ENCODE measurements around the gene HLCS.
A peak's percentile ranks its signal among the peaks of the same experiment; 100 is the strongest.

Gene HLCS

GRCh38 chr21:36839735-36840134, 126.7 kb downstream of the HLCS start:
- Mint-ChIP-seq H3K4me1 (peaks cover 33% of the 10 kb centered on the region), H3K27ac (no peak overlapping the region), H3K9me3 (no peaks in the 10 kb centered on the region), H3K36me3 (ENCODE audit: low read depth) (no peaks in the 10 kb centered on the region), H3K4me3 (no peak overlapping the region), H3K27me3 (ENCODE audit: low read depth) (no peaks in the 10 kb centered on the region)
- TF ChIP-seq CTCF (IDR thresholded peaks at IDR 0.05; ENCODE audit: unreplicated experiment in 3 of 3), result no peak

- H3K27ac Mint-ChIP-seq, result peak overlapping the region in 1 of 3 experiments; percentile 3
- H3K4me3 Mint-ChIP-seq, result no peak overlapping the region
- no peaks in the 10 kb centered on the region for H3K27me3 Mint-ChIP-seq (ENCODE audit: low read depth)
- no peak for TF ChIP-seq CTCF (IDR thresholded peaks at IDR 0.05; ENCODE audit: unreplicated experiment in 3 of 3)
- no peaks in the 10 kb centered on the region for H3K9me3 Mint-ChIP-seq
- H3K36me3 Mint-ChIP-seq (ENCODE audit: low read depth), result no peaks in the 10 kb centered on the region
- peaks cover 33% of the 10 kb centered on the region for H3K4me1 Mint-ChIP-seq
These were observed 127.3 kb downstream of the HLCS start for GRCh38 chr21:36839123-36839522.

GRCh38 chr21:36835383-36835795, 131.1 kb downstream of the HLCS start:
- no peak overlapping the region for H3K4me3 Mint-ChIP-seq
- no peaks in the 10 kb centered on the region for H3K9me3 Mint-ChIP-seq
- H3K36me3 Mint-ChIP-seq (ENCODE audit: low read depth), result peaks cover 3% of the 10 kb centered on the region
- H3K4me1 Mint-ChIP-seq, result peaks cover 47% of the 10 kb centered on the region
- peak overlapping the region in 1 of 3 experiments; percentile 25 for H3K27ac Mint-ChIP-seq
- no peak for TF ChIP-seq CTCF (IDR thresholded peaks at IDR 0.05; ENCODE audit: unreplicated experiment in 3 of 3)
- no peaks in the 10 kb centered on the region for H3K27me3 Mint-ChIP-seq (ENCODE audit: low read depth)

GRCh38 chr21:36834192-36834591, 132.3 kb downstream of the HLCS start:
- H3K9me3 Mint-ChIP-seq, result no peaks in the 10 kb centered on the region
- no peak overlapping the region for H3K27ac Mint-ChIP-seq
- H3K4me1 Mint-ChIP-seq, result peaks cover 43% of the 10 kb centered on the region
- TF ChIP-seq CTCF (IDR thresholded peaks at IDR 0.05; ENCODE audit: unreplicated experiment in 3 of 3), result no peak
- H3K36me3 Mint-ChIP-seq (ENCODE audit: low read depth), result peaks cover 3% of the 10 kb centered on the region
- H3K4me3 Mint-ChIP-seq, result no peak overlapping the region
- H3K27me3 Mint-ChIP-seq (ENCODE audit: low read depth), result no peaks in the 10 kb centered on the region

GRCh38 chr21:36830100-36830499, 136.4 kb downstream of the HLCS start:
- no peak overlapping the region for H3K27ac Mint-ChIP-seq
- H3K4me1 Mint-ChIP-seq, result peaks cover 24% of the 10 kb centered on the region
- no peaks in the 10 kb centered on the region for H3K27me3 Mint-ChIP-seq (ENCODE audit: low read depth)
- TF ChIP-seq CTCF (IDR thresholded peaks at IDR 0.05; ENCODE audit: unreplicated experiment in 3 of 3), result no peak
- no peaks in the 10 kb centered on the region for H3K9me3 Mint-ChIP-seq
- H3K36me3 Mint-ChIP-seq (ENCODE audit: low read depth), result peaks cover 3% of the 10 kb centered on the region
- no peak overlapping the region for H3K4me3 Mint-ChIP-seq

- peaks cover 19% of the 10 kb centered on the region for H3K4me1 Mint-ChIP-seq
- H3K9me3 Mint-ChIP-seq, result no peaks in the 10 kb centered on the region
- no peak overlapping the region for H3K4me3 Mint-ChIP-seq
- H3K27me3 Mint-ChIP-seq (ENCODE audit: low read depth), result no peaks in the 10 kb centered on the region
- no peak overlapping the region for H3K27ac Mint-ChIP-seq
- H3K36me3 Mint-ChIP-seq (ENCODE audit: low read depth), result peaks cover 3% of the 10 kb centered on the region
- TF ChIP-seq CTCF (IDR thresholded peaks at IDR 0.05; ENCODE audit: unreplicated experiment in 3 of 3), result no peak
These were observed 137.5 kb downstream of the HLCS start for GRCh38 chr21:36828891-36829515.
